ENCODE results near the gene ING5.

DNA sequence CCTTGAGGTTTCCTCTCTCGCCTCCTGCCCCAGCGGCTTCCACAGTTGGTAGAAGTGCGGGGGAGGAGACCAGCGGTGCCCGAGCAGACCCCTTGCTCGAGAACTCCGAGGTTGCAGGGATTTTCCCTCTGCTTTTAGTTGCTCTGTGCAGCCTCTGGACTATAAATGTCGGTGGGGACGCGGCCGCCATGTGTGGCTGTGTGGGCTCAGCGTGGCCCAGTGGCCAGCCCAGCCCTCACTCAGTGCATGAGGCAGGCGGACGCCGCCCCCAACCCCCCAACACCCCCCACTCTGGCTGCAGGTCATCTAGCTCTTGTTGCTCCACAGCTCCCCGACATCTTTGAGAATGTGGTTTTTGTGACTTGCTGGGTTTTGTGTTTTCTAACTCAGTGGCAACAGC is 17.3 kb downstream of the ING5 start:
- TF ChIP-seq CTCF (IDR thresholded peaks at IDR 0.05) (no peak), POLR2A (IDR thresholded peaks at IDR 0.05; ENCODE audit: low read depth) (no peak)
